Measurements from ENCODE around the gene LHFPL2.
"Not testable (repeated sequence)": the region's sequence is repeated elsewhere in the genome, so short reads cannot be mapped to it uniquely, and the experiment has no call there.

LHFPL2 gene

DNA sequence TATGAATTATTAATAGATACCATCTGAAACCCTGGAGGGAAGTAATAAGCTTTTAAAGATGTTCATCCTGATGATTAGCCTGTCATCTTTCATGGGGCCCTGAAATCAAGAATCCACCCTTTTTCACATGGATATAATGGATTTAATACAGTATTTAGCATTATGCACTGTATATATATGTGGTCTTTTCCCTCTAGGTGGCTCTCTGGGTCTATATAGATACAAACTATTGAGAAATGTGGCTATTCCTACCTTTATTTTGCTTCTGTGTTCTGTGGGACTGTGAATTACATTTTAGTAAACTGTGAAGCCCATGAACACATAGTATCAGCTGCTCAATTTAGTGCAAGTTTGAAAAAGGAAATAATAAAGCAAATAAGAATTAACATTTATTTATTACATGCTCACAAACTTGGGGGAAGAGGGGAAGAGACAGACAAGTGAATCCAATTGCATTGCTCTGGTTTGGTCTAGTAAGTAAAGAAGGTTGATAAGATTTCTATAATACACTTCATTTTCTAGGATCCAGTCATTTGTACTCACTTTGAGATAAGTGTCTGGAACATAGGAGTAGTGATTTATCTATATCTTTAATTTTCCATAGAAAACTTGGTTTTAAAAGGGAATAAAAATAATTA lies 176.0 kb downstream of the LHFPL2 start:
- no peak for DNase-seq (ENCODE audit: low read depth in 2 of 2)

DNA sequence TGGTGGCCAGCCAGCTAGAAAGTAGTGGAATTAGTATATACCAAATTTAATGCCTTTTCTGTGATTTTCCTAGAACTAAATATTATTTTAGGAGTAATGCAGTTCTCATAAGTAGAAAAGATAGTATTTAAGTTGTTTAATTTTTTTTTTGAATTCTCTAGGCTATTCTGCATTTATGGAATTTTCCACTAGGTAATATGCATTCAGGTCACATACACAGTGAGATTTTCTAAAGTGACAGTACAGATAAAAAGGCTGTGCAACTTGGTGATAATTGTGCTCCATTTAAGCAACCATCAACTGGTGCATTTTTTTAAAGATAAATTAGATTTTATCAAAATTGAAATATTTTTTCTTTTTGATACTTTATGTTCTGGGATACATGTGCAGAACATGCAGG lies 176.7 kb downstream of the LHFPL2 start:
- no peak for DNase-seq (ENCODE audit: low read depth in 2 of 2)

DNA sequence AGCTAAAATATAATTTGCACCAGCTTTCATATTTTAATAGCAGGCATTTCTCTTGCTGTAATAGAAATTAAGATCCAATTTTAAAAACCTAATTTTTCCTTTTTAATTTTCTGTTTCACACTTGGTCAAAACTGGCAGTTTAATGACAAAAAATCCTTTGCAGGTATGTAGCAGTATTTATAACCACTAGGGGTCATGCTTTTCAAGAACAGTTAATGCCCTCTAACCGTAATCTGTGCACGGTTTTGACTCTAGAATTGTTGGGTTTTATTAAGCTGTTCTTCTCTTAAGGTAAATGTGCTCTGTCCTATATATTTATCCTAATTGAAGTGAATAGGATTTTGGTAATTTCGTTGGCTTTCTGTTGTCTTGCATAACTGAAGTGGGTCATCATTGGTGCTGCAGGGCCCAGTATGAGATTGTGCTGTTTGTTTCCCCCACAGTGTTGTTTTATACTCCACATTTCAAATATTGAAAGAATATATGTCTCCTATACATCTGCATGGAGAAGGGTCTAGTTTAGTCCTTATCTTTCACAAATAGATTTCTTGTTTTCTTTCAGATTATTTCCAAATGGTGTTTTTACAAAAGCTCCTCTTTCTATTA lies 180.7 kb downstream of the LHFPL2 start:
- no peak for DNase-seq (ENCODE audit: low read depth in 2 of 2)

DNA sequence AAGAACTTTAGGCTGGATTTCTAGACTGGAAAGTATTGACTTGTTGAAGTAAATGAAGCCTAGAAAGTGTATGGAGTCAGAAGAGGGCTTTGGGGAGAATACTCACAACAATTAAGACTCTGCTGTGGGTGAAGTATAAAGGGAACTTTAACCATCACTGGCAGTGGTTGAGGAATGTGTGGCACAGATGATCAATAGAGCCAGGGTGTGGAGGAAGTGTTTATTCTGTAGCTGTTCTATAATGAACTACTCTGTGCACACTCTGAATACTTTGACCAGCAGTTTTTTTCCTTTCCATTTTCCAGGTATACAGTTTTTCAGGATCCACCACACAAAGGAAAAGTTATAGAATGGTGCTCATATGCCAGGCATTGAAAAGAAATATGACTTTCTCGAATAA lies 181.4 kb downstream of the LHFPL2 start:
- no peak for DNase-seq (ENCODE audit: low read depth in 2 of 2)

DNA sequence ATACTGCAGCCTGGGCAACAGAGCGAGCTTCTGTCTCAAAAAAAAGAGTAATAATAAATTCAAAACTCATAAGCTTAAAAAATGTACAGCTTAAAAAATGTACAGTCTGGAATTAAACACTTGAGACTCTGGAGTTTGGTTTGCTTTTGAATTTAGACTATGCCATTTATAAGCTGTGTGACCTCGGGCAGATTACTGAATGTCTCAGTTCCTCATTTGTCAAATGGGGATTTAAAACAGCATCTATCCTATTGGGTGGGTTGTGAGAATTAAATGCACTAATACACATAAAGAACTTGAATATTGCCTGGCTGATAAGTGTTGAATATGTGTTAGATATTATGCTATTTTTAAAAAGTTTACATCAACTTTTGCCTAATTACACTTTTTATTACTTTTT lies 189.7 kb downstream of the LHFPL2 start:
- DNase-seq (ENCODE audit: low read depth in 2 of 2): no peak

DNA sequence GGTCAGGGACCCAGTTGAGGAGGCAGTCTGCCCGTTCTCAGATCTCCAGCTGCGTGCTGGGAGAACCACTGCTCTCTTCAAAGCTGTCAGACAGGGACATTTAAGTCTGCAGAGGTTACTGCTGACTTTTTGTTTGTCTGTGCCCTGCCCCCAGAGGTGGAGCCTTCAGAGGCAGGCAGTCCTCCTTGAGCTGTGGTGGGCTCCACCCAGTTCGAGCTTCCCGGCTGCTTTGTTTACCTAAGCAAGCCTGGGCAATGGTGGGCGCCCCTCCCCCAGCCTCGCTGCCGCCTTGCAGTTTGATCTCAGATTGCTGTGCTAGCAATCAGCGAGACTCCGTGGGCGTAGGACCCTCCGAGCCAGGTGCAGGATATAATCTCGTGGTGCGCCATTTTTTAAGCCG lies 191.1 kb downstream of the LHFPL2 start:
- not testable (repeated sequence) for DNase-seq (ENCODE audit: low read depth in 2 of 2)

DNA sequence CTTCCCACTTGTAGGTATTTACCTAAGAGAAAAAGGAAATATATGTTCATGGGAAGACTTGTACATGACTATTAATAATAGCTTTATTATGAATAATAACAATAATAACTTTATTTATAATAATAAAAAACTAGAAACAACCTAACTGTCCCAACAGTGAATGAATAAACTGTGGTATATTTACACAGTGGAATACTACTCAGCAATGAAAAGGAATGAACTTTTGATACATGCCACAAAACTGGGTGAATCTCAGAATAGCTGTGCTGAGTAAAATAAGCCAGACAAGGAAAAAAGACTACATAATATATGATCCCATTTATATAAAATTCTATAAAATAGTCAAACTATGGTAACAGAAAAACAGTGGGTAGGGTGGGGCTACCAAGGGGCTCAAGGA lies 199.5 kb downstream of the LHFPL2 start:
- no peak for DNase-seq (ENCODE audit: low read depth in 2 of 2)

DNA sequence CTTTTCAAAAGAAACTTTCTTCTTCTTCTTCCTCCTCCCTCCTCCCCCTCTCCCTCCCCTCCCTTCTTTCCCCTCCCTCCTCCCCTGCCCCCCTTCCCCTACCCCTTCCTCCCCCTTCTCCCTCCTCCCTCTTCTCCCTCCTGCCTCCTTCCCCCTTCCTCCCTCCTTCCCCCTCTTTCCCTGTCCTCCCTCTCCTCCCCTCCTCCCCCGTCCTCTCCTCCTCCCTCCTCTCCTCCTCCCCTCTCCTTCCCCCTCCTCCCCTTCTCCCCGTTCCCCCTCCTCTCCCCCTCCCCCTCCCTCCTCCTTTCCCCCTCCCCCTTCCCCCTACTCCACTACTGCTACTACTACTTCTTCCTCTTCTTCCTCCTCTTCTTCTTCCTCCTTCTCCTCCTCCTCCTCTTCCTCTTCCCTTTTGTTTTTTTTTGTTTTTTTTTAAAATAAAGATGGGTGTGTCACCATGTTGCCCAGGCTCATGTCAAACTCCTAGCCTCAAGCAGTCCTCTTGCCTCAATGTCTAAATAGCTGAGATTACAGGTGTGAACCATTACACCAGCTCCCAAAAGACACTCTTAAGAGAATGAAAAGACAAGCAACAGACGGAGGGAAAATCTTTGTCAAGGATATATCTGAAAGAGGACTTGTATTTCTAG lies 200.7 kb downstream of the LHFPL2 start:
- DNase-seq (ENCODE audit: low read depth in 2 of 2): no peak

Measured in stimulated activated CD4-positive, alpha-beta T cell treated with anti-CD3 and anti-CD28 coated beads, Interleukin-15, amount 100 ng/mL, for 48 hours (primary cell).